NCI-H2107 treated with DMSO at 0.1 percent for 48 hours (cell line): ENCODE measurements around the gene MAP2K5.

Experiments used
- DNase-seq: peaks from one replicate; lab custom pipeline; 2025; ENCODE audit not compliant: unreplicated experiment; lab: John Stamatoyannopoulos, UW

The MAP2K5 gene

DNA sequence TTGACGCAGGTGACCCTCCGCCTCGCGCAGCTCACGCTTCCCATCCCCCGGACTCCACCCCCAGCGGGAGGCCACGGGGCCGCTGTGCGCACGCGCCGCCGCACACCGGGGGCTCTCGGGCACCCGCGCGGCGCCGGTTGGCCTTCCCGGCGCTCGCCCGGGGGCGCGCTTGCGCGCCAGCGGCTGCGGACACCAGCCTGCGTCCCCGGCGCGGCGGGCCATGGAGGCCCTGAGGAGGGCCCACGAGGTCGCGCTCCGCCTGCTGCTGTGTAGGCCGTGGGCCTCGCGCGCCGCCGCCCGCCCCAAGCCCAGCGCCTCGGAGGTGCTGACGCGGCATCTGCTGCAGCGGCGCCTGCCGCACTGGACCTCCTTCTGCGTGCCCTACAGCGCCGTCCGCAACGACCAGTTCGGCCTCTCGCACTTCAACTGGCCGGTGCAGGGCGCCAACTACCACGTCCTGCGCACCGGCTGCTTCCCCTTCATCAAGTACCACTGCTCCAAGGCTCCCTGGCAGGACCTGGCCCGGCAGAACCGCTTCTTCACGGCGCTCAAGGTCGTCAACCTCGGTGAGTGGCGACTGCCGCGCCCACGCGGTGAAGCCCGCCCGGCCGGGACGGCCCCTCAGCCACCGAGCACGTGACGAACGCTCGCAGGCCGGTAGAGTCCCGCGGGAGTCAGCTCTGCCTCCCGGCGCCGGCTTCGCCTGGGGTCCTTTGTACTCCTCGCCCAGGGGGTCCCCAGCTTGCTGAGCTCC lies 21.3 kb upstream of the MAP2K5 start, which contains the start of gene C15orf61:
Gene C15orf61, plus strand, starts transcription at position 103 of the 754 bp plus-strand sequence. Its CDS starts 118 bp downstream, at position 221.
- peak; percentile 19 for DNase-seq

DNA sequence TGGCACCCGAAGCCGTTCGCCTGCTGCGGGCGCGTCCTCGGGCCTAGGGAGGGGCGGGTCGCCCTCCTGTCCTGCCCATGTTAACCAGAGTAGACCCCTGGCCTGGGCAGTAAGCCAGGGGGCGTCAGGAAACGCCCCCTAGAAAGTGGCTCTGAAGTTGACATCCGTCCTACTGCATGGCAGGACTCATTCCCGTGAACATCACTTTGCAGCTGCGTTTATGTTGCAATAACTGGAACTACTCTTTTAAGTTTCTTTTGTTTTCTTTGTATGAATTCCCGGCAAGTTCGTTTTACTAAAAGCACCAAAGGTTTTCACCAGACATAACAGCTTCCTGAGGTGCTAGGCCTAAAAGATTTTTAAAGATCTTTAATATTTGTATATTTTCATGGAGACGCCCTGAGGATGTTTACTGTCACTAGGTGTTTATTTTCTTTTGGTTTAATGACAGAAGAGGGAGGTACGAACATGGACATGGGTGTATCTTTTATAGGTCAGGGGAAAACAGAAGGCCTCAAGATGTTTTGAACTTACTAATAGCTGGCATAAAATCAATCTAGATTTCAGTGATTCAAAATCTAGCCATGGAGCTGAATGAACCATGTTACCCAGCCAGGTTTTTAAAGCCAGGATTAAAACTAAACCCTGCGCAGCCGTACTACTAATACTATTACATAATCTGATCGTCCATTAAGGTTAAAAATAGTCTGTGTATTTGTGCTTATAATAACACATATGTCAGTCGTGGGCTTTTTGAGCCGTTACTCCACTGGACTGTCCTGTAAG lies 20.5 kb upstream of the MAP2K5 start:
- no peak for DNase-seq

- no peak for DNase-seq
Measured at GRCh38 chr15:67523330-67523729, 19.2 kb upstream of the MAP2K5 start.

GRCh38 chr15:67524235-67524634 lies 18.3 kb upstream of the MAP2K5 start:
- DNase-seq, result no peak

DNA sequence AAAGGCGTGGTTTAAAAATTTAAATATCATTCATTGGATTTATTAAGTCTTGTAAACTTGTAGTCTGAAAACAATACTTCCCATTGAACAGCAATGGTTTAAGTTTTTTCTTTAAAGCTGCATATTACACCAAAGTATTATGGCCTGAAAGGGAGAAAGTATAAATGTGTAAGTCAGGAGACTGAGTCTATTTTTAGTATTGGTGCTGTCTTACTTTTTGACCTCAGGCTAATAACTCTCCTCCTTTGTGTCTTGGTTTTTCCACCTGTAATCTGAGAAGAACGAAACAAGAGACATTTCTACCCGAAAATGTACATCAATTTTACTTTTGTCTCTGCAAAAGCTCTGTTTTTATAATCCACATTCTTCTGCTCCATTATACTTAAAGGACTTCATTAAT lies 14.0 kb upstream of the MAP2K5 start:
- DNase-seq, result no peak

- DNase-seq, result no peak
Measured at GRCh38 chr15:67531379-67531914, 11.1 kb upstream of the MAP2K5 start.

DNA sequence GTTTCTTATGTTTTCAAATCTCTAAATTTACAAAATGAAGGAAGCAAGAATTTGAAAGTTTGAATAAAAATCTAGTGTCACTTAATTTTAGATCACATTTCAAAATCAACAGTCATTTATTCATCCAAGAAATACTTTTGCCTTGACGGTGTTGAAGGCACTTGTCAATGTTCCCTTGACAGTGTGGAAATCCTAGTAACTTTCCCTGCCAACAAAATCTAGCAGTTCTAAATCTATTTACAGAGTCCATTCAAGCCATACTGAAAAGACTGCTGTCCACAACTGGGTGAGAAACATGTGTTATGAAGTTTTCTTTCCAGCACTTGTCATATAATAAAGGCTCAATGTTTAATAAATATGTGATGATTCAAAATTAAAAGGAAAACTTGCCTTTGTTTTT lies 8.6 kb upstream of the MAP2K5 start:
- no peak for DNase-seq

GRCh38 chr15:67534360-67534759 lies 8.1 kb upstream of the MAP2K5 start:
- DNase-seq, result no peak

DNA sequence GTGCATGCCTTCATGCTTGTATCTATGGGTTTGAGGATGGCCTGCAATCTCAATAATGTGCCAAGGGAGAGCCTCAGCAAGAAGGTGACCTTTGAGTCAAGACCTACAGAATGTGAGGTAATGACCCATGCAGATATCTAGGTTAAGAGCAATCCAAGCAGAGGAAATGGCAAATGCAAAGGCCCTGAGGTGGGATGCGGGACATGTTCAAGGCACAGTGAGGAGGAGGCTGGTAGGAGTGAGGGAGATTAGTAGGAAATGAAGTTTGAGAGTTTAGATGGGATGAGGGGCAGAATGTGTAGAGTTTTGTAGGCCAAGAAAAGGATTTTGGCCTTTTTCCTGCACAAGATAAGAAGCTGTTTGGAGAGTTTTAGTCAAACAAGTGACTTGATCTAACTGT lies 4.7 kb upstream of the MAP2K5 start:
- DNase-seq, result no peak

- DNase-seq, result no peak
Measured at GRCh38 chr15:67543348-67543718, 830 bp downstream of the MAP2K5 start.

- no peak for DNase-seq
Measured at GRCh38 chr15:67544475-67544874, 2.0 kb downstream of the MAP2K5 start.

GRCh38 chr15:67545864-67546263 lies 3.4 kb downstream of the MAP2K5 start:
- no peak for DNase-seq

GRCh38 chr15:67547064-67547463 lies 4.6 kb downstream of the MAP2K5 start:
- no peak for DNase-seq

- no peak for DNase-seq
Measured at GRCh38 chr15:67547836-67548235, 5.3 kb downstream of the MAP2K5 start.

DNA sequence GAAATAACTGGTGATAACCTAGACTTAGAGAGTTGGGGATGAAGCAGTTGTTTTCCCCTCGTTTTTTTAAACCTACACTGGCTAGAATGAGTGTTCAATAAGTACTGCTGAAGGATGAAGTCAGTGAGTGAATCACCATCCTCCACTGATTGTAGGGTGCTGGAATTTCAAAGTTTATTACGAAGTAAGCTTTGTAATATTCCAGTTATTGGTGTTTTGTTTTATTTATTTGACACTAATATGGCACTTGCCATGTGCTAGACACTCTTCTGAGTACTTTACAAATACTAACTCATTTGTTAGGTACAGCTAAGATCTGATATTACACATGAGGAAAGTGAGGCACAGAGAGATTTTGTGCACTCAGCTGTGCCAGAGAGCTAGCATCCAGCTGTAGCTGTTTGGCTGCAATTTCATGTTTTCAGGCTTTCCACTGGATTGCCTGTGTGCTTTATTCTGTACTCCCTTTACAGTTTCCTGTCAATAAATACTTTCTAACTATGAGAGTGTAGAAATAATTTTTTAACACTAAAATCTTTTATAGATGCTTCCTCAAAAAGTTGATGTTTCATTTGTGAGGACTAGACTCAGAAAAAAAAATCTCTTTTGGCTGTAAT lies 5.8 kb downstream of the MAP2K5 start:
- no peak for DNase-seq

GRCh38 chr15:67548862-67549651 lies 6.6 kb downstream of the MAP2K5 start:
- DNase-seq, result peak; percentile 64

DNA sequence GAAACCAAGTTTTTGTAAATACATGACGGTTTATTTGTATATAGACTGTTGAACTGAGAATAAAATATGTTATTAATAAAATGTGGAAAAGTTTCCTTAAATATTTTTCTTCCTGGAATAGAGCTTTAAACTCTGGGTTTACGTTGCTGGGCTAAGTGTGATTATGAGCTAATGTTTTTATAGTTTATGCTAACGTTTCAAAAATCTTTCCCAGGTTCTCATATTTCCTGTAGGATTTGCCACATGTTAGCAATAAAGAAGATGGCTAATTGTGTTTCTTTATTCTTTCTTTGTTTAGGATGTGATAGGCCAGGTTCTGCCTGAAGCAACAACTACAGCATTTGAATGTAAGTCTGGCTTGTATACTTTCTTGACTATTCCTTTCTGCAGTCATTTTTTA lies 7.2 kb downstream of the MAP2K5 start:
- DNase-seq, result no peak

DNA sequence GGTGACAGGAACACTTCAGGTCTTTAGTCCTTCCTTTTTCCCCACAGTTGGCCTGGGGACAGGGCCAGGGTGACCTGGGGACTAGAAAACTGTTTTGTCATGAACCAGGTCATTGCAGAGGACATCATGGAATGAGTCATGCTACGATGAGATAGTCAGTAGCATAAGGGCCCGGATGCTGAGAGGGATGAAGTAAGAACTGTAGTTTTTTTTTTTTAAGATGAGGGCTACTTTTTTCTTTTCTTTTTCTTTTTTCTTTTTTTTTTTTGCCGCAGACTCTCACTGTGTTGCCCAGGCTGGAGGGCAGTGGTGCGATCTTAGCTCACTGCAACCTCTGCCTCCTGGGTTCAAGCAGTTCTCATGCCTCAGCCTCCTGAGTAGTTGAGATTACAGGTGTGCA lies 8.0 kb downstream of the MAP2K5 start:
- no peak for DNase-seq

- DNase-seq, result no peak
Measured at GRCh38 chr15:67551207-67551743, 8.8 kb downstream of the MAP2K5 start.

- DNase-seq, result no peak
Measured at GRCh38 chr15:67554580-67554979, 12.1 kb downstream of the MAP2K5 start.
